KMS-11 (cell line): ENCODE measurements around the gene GASK1A.

Experiments used
- H2AFZ ChIP-seq: fragments of 200-600 bp; sonication (generic); 2 replicates; pipeline ENCODE4 v1.6.1; 2016; ENCODE audit warnings: antibody characterized with exemption, mixed run types, low read depth
- H3K27ac ChIP-seq: fragments of 200-600 bp; sonication (generic); 2 replicates; pipeline ENCODE4 v1.6.1; 2016; ENCODE audit warnings: mild to moderate bottlenecking, mixed run types
- H3K27me3 ChIP-seq: fragments of 200-600 bp; sonication (generic); 2 replicates; pipeline ENCODE4 v1.6.1; 2017; ENCODE audit warnings: mild to moderate bottlenecking, low read depth, mixed run types, moderate library complexity; ENCODE audit not compliant: insufficient read depth
- H3K36me3 ChIP-seq: fragments of 200-600 bp; sonication (generic); 2 replicates; pipeline ENCODE4 v1.6.1; 2017; ENCODE audit warnings: mild to moderate bottlenecking, mixed run types; ENCODE audit not compliant: insufficient read depth
- H3K4me1 ChIP-seq: fragments of 200-600 bp; sonication (generic); 2 replicates; pipeline ENCODE4 v1.6.1; 2016; ENCODE audit warnings: mild to moderate bottlenecking, low read depth, mixed run types; ENCODE audit not compliant: poor library complexity, severe bottlenecking
- H3K4me2 ChIP-seq: fragments of 200-600 bp; sonication (generic); 2 replicates; pipeline ENCODE4 v1.7.0; 2016; ENCODE audit warnings: mild to moderate bottlenecking, mixed run types
- H3K4me3 ChIP-seq: fragments of 200-600 bp; sonication (generic); IDR thresholded peaks from 2 replicates; pipeline ENCODE4 v1.6.1; 2017; ENCODE audit warnings: low read depth, low read length, mixed read lengths; ENCODE audit not compliant: insufficient read depth
- H3K79me2 ChIP-seq: fragments of 200-600 bp; sonication (generic); 2 replicates; pipeline ENCODE4 v1.6.1; 2016; ENCODE audit warnings: low read depth, mixed run types; ENCODE audit not compliant: insufficient read depth
- H3K9ac ChIP-seq: fragments of 200-600 bp; sonication (generic); 2 replicates; pipeline ENCODE4 v1.6.1; 2016; ENCODE audit warnings: mild to moderate bottlenecking, mixed run types
- H4K20me1 ChIP-seq: fragments of 200-600 bp; sonication (generic); 2 replicates; pipeline ENCODE4 v1.6.1; 2016; ENCODE audit warnings: mild to moderate bottlenecking, mixed run types; ENCODE audit not compliant: insufficient read depth
- TF ChIP-seq, protein P1 (sequence below): fragments of 200-600 bp; sonication (generic); conservative IDR thresholded peaks from 2 replicates; pipeline ENCODE4 v1.6.1; 2017; ENCODE audit warnings: low read depth, mild to moderate bottlenecking, antibody characterized with exemption, low read length, moderate library complexity, mixed read lengths

GASK1A gene

DNA sequence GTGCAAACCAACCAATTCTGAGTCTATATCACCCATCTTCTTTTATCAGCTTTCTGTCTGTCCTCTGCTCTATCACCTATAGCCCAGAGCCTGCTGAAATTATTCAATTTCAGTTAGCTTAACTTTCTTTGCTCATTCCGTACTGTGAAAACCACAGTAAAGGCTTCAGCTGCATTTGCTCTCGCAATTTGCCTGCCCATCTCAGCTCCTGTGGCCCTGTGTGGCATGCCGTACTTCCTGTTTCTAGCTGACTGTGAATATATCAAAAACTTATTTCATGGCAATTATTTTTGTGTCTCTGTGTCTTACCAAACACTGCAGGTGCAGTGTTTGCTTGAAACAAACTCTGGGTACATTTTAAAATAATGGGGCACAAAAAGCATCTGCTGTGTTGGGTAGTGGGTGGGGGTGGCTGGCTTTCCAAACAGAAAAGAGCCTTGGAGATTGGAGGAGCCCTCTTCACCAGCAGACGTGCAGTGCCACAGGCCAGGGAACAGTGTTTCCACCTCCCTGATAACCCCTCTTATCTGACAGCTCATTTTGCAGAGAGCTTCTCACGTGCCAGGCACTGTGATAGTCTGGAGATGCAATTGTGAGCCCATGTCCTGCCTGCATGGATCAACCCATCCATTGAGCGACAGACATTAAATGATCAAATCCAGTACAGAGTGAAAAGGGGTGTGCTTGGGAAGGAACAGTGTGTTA, 45.2 kb downstream of the GASK1A start:
- Histone ChIP-seq H3K36me3 (no peaks in the 10 kb centered on the region), H3K79me2 (no peaks in the 10 kb centered on the region), H3K9ac (no peak overlapping the region), H4K20me1 (no peaks in the 10 kb centered on the region), H3K4me3 (no peak overlapping the region), H2AFZ (no peak overlapping the region), H3K4me1 (no peaks in the 10 kb centered on the region), H3K27me3 (no peaks in the 10 kb centered on the region), H3K27ac (no peak overlapping the region), H3K4me2 (no peak overlapping the region)
- TF ChIP-seq, protein P1, sequence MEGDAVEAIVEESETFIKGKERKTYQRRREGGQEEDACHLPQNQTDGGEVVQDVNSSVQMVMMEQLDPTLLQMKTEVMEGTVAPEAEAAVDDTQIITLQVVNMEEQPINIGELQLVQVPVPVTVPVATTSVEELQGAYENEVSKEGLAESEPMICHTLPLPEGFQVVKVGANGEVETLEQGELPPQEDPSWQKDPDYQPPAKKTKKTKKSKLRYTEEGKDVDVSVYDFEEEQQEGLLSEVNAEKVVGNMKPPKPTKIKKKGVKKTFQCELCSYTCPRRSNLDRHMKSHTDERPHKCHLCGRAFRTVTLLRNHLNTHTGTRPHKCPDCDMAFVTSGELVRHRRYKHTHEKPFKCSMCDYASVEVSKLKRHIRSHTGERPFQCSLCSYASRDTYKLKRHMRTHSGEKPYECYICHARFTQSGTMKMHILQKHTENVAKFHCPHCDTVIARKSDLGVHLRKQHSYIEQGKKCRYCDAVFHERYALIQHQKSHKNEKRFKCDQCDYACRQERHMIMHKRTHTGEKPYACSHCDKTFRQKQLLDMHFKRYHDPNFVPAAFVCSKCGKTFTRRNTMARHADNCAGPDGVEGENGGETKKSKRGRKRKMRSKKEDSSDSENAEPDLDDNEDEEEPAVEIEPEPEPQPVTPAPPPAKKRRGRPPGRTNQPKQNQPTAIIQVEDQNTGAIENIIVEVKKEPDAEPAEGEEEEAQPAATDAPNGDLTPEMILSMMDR, result no peak

DNA sequence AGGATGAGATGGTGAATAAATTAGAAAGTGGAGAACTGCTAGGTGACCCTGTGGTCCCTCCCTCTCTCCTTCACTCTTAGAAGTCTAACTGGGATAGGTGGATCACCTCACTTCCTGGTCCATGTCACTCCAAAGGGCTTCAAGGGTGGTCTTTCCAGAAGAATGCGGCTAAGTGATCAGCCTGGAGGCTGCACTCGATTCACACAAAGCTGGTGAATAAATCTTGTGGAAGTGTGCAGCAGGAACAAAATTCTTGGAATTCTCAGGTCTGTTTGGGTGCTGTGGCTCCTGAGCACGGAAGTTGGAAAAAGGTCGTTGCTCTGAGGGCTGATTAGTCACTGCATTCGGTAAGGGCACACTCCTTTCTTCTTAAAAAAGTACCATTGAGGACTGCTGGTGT, 46.3 kb downstream of the GASK1A start:
- Histone ChIP-seq H4K20me1 (no peaks in the 10 kb centered on the region), H3K27ac (no peak overlapping the region), H3K4me2 (no peak overlapping the region), H2AFZ (no peak overlapping the region), H3K27me3 (no peaks in the 10 kb centered on the region), H3K4me1 (no peaks in the 10 kb centered on the region), H3K79me2 (no peaks in the 10 kb centered on the region), H3K9ac (no peak overlapping the region), H3K36me3 (no peaks in the 10 kb centered on the region), H3K4me3 (no peak overlapping the region)
- TF ChIP-seq, protein P1, result no peak

DNA sequence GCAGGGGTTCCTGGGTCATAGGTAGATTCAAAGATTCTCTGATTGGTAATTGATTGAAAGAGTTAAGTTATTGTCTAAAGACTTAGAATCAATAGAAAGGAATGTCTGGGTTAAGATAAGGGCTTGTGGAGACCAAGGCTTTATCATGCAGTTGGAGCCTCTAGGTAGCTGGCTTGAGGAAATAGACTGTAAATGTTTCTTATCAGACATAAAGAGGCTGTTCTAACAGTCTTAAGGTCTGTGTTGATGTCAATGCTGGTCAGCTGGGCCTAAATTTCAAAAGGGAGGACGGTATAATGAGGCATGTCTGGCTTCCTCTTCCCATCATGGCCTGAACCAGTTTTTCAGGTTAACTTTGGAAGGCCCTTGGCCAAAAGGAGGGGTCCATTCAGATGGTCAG, 48.9 kb downstream of the GASK1A start:
- H3K36me3 ChIP-seq, result no peaks in the 10 kb centered on the region
- TF ChIP-seq, protein P1, result no peak
- no peak overlapping the region for H3K4me2 ChIP-seq
- no peak overlapping the region for H3K9ac ChIP-seq
- H3K4me3 ChIP-seq, result no peak overlapping the region
- no peaks in the 10 kb centered on the region for H3K4me1 ChIP-seq
- no peaks in the 10 kb centered on the region for H3K79me2 ChIP-seq
- H4K20me1 ChIP-seq, result no peaks in the 10 kb centered on the region
- no peak overlapping the region for H2AFZ ChIP-seq
- H3K27me3 ChIP-seq, result no peaks in the 10 kb centered on the region
- no peak overlapping the region for H3K27ac ChIP-seq

DNA sequence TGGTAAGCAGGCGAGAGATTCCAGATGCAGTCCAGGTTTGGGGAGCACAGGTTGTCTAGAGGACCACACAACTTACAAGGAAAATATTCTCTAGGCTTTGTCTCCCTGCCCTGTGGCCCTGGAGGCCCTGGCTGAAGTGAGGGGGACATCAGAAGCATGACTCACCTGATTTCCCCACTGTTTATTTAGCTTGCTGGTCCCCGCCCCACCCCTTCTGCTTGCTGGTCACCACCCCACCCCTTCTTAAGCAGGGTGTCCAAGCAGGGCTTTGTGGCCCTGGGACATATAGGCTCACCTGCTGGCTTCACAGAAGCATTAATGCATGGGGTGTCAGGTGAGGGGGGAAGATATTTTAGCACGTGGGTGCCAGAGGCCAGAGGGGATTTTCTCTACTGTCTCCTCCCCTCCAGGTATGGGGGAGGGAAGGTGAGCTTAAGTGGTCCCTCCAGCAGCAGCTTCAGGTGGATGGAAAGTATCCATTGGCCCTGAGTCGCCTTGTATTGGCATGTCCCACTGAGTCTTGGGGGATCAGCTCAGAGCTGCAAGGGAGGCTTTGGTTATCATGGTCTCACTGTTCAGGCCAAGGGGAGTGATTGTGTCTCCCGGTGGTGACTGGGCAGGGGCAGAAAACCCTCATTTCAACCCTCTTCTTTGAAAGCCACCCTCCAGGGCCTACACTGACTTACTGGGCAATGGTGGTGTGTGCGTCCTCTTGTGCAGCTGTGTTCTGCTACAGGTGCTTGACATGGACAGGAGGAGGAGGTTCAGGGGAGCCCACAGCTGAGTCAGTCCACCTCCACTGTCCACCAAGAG, 49.8 kb downstream of the GASK1A start:
- no peaks in the 10 kb centered on the region for H4K20me1 ChIP-seq
- no peaks in the 10 kb centered on the region for H3K4me1 ChIP-seq
- H3K79me2 ChIP-seq, result no peaks in the 10 kb centered on the region
- TF ChIP-seq, protein P1, result no peak
- H2AFZ ChIP-seq, result no peak overlapping the region
- H3K4me3 ChIP-seq, result no peak overlapping the region
- no peaks in the 10 kb centered on the region for H3K27me3 ChIP-seq
- H3K9ac ChIP-seq, result no peak overlapping the region
- no peak overlapping the region for H3K4me2 ChIP-seq
- no peak overlapping the region for H3K27ac ChIP-seq
- H3K36me3 ChIP-seq, result no peaks in the 10 kb centered on the region
